CD4-positive, alpha-beta T cell treated with Interferon gamma for 1 hour (primary cell): Measurements from ENCODE around the gene KDM4B.

Experiments
- DNase-seq: peaks from one replicate; pipeline ENCODE4 v3.0.0-alpha.2; 2020

KDM4B gene

DNA sequence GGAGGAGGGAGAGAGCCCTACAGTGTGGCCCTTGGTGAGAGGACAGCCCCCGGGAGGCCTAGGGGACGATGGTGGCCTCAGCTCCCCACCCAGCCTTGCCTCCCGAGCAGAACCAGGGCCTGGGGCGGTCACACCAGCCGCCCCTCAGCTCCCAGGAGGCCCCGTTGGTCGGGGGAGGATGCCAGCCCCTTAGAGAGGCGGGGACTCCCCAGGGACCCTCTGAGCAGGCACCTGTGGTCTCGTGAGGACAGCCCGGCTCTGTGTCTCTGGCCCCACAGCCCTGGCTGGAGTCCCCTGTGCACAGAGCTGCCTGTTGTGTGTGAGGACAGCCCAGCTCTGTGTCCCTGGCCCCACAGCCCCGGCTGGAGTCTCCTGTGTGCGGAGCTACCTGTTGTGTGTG lies 158.8 kb downstream of the KDM4B start:
- peak; percentile 72 for DNase-seq

DNA sequence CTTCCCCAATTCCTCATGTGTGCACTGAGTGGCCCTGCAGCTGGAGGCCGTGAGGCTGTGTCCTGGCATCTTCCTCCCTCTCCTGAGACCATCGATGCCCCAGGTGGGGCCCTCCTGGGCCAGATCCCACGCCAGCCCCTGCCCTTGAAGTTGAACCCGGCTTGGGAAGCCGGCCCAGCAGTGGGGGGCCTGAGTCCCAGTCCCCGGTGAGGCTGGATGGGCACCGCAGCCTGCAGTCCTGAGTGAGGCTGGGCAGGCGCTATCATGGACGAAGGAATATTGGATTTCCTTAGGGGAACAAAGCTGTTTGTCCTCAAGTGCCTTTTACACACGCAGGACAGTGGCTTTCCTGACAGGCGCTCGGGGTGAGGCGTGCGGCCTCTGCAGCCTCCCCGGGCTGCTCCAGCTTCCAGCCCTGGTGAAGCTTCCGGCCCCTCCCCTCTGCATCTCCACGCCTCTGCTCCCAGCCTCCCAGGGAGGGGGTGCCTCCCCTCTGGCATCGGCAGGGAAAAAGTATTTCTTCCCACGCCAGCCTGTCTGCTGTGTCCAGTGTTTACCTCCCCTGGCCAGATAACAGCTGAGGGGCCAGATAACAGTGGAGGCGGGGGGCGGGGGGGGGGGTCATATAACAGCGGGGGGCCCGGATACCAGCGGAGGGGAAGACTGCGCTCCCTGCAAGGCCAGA lies 159.5 kb downstream of the KDM4B start:
- DNase-seq: no peak

DNA sequence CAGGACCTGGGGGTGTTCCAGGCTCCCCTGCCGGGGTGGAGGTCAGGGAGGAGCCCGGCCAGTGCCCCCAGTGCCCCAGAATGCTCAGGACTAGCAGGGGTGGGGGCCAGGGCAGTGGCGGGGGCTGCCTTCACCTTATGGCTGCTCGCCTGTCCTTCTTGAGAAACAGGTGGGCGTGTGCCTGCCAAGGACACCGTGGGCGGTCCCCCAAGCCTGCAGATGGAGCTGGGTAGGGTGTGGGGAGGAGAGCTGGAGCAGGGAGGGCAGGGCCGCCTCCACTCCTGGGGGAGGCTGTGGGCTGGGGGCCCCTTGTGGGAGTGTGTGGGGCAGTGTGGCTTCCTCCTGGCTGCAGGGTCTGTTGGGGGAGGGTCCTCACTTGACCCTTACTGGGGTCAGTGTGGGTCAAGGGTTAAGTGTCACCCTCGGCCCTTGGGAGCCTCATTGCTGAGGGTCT lies 160.1 kb downstream of the KDM4B start:
- no peak for DNase-seq

DNA sequence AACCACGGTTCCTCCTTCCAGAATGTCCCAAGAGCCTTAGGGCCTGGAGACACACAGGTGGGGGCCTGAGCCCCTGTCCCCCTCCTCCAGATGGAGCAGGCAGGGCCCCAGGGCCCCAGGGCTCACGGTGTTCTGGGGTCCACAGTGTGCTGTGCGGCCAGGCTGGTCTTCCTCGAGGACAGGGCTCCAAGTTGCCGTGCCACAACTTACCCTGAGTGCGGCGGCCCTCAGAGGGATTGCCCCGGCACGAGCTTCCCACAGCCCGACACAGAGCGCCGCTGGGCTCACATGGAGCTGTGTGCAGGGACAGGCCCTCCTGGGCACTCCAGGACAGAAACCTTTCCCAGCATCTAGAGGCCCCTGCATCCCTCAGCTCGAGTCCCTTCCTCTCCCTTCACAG lies 160.8 kb downstream of the KDM4B start:
- no peak for DNase-seq

DNA sequence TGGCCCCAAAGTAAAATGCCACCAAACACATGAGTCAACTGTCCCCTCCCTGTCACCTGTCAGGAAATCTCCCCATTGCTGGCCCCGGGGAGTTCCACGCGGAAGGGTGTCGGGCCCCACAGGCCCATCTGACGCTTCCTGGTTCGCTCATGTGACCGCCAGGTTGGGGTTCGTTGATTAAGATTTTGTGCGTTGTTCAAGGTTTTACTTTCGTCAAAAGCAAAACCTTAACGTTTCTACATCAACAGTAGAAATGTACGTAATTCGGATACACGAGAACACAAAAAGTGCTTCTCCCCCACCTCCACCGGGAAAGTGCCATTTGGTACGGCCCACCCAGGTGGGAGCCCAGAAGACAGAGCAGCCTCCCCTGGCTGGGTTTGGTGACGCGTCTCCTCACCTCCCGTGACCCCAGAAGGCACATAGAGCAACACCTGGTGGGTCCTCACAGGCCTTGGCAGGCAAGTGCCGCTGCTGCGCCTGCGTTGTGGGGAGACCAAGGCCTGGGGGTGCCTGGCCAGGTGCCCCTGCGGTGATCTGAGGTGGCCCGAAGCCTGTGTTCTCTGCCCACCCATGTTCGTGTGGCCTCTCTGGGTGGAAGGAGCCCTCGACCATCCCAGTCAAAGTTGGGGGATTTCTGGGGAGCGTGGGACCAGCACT lies 161.6 kb downstream of the KDM4B start:
- DNase-seq: peak; percentile 91

DNA sequence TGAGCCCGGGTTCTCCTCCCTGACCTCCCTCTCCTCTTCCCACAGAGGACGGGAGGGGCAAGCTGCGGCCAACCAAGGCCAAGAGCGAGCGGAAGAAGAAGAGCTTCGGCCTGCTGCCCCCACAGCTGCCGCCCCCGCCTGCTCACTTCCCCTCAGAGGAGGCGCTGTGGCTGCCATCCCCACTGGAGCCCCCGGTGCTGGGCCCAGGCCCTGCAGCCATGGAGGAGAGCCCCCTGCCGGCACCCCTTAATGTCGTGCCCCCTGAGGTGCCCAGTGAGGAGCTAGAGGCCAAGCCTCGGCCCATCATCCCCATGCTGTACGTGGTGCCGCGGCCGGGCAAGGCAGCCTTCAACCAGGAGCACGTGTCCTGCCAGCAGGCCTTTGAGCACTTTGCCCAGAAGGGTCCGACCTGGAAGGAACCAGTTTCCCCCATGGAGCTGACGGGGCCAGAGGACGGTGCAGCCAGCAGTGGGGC lies 162.2 kb downstream of the KDM4B start:
- DNase-seq: peak; percentile 72

DNA sequence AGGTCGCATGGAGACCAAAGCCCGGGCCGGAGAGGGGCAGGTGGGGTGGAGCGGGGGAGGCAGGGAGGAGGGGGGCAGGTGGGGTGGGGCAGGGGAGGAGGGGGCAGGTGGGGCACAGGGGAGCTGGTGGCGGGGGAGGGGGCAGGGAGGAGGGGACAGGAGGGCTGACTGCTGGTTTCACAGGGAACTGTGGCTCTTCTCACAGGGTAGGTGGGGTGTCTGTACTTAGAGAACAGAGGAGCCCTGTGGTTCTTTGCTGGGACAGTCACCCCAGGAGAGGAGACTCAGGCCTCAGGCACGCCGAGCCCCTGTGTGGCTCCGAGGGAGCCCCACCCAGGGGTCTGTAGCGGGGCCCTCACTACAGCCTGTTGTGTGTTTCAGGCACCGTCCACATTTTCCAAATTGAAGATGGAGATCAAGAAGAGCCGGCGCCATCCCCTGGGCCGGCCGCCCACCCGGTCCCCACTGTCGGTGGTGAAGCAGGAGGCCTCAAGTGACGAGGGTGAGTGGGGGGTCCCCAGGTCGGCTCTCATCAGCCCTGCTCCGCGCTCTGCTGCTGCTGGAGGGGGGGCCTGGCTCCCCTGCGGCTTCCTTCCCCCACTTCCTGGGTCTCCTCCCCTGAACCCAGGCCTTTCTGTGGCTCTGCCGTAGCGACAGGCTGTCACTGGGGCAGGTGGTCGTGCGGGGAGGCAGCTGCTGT lies 162.7 kb downstream of the KDM4B start:
- DNase-seq: peak; percentile 74

DNA sequence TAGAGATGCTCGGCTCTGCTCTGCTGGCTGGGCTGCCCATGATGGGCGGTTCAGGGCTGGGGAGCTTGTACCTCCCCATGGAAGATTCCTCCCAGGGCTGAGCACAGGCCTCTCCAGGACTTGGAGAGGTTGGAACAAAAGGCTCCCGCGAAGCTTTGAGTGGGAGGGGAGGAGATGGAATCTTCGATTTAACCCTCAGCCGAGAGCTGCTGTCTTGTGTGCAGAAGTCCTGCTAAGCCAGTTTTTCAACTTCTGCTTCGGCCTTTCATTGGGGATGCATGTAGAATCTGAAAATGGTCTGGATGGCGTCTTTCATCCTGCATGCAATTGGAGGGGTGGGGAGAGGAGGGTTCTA lies 163.3 kb downstream of the KDM4B start:
- DNase-seq: no peak

DNA sequence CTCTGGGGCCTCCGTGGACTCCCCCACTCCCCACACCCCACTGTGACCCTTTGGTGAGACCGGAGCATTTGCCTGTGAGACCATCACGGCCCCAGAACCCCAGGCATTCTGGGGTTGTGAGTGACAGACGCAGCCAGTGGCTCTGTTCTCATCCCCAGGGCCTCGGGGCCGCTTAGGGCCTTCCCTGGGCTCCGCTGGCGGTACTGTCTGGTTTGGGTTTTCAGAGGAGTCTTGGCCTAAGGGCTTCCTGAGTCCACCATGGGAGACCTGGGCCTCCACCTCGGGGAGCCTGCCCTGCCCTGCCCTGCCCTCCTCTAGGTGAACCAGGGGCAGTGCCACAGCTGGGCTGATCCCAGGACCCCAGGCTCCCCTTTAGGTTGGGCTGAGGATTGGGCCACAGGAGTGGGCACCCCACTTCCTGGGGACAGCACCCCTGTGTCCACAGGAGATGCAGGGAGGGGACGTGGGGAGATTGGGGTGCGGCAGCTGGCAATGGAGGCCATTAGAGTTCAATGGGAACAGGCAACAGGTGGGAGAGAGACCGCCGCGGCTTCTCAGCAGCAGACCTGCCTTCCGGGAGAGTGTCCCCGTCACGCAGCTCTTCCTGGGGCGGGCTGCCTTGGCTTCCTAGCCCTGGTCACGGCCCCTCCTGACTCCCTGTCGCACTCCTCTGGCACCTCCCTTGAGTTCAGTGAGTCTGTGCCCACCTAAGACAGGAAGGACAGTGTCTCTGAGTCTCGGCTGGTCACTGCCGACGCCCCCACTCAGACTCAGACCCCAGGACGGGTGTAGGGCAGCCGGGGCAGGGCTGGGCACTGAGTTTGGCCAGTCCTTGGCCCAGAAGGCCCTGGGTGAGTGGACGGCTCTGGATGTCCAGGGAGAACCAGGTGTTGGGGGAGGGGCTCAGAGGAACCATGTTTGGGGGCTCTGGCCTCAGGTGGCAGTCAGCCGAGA lies 164.1 kb downstream of the KDM4B start:
- DNase-seq: no peak

DNA sequence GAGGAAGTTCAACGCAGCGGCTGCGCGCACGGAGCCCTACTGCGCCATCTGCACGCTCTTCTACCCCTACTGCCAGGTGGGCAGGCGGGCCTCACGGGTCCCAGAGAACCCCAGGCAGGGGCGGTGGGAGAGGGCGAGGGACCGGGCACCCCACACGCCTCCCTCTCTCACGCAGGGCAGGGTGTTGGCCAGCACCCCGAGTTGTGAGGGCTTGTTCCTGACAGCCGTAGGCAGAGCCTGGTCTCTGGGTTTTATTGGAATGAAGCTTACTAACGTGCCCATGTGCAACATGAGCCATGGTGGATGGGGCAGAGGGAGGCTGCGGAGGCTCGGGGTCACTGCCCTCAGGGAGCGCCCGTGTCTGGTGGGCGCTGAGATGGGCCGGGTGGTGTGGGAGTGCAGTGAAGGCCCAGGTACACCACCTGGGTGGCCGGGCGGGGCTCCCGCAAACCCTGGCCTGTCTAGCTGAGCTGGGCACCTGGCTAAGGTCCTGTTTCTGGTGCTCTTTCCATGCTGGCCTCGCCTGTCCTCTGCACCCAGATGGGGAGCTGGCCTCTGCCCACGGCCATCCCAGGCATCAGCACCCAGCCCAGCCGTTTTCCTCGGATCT lies 165.2 kb downstream of the KDM4B start:
- no peak for DNase-seq

DNA sequence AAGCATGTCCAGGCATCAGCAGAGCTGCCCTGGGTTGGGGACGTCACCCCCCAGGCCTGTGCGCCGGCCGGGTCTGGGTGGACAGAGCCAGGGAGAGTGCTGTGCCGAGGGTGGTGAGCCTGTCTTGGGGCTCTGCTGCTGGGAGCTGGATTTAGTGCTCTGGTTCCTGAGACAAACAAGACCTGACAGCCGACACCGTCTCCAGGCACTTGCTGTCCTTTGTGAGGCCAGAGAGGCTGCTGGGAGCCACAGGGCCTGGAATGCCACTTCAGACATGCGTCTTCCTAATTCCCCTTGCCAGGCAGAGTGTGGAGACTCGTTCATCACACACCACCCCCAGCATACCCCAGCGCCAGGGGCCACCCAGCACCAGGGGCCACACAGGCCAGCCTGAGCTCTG lies 165.8 kb downstream of the KDM4B start:
- DNase-seq: no peak

DNA sequence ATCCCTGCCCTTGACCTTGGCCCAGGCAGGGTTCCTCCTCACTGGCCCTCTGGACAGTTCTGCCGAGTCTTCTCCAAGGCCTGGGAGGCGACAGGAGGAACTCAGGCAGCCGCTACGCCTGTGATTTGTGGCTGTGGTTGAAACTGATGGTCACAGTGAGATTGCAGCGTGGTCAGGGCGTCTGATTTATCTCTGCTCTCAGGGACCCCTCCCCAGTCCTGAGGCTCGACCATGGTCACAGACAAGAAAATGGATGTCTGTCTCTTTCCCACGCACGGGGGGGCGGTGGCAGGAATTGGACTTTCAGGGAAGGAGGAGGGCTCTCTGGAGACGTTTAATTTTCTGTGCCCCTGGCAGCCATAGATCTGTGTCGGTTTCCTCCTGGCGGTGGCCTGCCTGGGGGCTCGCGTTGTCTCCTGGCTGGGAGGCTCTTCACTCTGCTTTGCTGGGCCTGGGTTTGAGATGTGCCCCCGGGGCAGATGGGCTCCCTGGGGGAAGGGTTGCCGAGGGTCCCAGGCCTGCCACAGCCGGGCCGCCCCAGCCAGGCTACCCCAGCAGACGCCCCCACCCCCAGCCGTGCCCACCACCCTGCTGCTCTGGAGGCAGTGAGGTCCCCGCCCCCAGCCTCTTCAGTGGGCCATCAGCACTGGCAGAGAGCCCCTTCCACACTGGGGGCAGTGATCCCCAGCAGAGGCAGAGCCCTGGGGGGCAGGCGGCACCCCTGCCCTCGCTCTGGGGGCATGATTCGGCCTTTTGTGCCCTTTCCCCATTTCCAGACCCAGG lies 167.4 kb downstream of the KDM4B start:
- DNase-seq: no peak

DNA sequence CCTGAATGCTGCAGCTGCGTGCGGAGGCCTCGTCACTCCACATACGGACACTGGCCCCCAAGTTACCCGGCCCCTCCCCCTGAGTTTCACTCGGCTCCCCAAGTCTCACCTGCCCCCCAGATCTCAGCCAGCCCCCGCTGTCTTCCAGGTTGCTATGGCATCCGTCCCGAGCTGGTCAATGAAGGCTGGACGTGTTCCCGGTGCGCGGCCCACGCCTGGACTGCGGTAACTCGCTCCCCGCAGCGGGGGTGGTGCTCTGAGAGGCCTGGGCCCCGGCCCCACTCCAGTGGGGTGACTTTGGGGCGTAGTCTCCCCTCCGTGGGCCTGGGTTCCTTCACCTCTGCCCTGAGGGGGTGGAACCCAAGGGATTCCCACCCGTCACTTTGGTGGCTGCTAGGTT lies 168.2 kb downstream of the KDM4B start:
- no peak for DNase-seq

DNA sequence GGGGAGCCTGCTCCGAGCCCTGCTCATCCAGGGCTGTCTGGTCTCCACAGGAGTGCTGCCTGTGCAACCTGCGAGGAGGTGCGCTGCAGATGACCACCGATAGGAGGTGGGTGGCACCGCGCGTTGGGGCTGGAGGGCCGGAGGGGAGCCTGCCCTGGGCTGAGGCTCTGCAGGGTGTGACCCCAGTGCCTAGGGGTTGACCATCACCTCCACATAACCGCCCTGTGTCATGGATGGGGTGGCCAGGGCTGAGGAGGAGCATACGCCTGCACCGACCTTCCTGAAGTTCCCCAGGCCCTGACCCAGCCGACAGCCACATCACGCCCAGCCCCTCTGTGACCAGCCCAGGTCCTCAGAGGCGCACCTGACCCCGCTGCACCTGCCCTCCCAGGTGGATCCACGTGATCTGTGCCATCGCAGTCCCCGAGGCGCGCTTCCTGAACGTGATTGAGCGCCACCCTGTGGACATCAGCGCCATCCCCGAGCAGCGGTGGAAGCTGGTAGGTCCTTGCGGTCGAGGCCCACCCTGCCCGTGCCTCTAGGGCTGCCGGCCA lies 168.7 kb downstream of the KDM4B start:
- DNase-seq: no peak

DNA sequence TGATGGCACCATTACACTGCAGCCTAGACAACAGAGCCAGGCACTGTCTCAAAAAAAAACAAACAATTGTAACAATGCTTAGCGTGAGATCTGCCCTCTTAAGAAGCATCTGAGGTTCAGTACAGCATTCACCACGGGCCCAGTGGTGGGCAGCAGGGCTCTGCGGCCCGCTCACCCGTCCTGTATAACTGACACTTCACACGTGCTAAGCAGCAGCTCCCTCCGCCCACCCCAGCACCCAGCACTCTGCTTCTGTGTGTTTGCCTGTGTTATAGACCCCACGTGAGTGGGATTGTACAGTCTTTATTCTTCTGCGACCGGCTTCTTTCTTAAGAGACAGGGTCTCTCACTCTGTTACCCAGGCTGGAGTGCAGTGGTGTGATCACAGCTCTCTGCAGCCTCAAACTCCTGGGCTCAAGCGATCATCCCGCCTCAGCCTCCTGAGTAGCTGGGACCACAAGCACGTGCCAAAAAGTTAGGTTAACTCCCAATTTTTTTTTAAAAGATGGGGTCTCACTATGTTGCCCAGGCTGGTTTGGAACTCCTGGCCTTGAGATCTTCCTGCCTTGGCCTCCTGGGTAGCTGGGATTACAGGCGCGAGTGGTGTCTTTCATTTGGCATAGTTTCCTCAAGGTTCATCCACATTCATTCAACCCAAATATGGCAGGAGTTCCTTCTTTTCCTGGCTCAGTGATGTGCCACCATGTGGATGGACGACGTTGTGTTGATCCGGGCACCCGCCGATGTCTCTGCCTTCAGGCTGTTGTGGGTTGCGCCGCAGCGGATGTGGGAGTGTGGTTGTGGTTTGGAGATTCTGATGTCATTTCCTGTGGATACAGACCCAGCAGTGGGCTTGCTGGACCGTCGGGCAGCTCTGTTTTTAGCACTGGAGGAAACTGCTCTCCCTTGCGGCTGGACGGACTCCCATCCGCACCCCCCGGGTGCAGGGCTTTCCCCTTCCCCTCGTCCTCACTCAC lies 170.0 kb downstream of the KDM4B start:
- peak; percentile 80 for DNase-seq

DNA sequence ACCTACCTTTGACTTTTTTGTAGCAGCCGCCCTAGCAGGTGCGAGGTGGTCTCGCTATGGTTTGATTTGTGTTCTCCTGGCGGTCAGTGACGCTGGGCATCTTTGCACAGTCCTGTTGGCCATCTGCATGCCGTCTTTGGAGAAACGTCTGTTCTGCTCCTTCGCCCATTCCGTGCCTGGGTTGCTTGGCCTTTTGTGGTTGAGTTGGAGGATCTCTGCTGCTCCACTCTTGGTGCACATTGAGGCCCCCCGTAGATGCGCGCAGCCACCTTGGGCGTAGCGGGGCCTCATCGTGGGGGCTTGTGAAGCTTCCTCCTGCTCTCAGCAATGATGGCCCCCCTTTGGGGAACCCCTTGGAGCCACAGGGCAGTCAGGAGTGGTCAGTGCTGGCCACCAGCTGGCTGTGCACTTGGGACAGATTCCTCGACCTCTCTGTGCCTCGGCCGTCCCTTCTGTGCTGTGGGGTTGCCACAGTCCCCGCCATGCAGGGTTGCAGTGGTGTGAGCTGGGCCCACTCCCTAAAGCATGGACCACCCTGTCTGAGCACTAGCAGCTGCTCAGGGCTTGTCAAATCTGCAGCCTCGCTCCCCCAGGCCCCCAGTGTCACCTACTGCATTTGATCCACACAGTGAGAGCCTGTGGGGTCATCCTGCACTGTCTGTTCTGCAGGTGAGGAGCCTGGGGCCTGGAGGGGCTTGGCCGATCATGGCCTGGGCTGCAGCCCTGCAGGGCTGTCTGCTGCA lies 170.8 kb downstream of the KDM4B start:
- DNase-seq: no peak

DNA sequence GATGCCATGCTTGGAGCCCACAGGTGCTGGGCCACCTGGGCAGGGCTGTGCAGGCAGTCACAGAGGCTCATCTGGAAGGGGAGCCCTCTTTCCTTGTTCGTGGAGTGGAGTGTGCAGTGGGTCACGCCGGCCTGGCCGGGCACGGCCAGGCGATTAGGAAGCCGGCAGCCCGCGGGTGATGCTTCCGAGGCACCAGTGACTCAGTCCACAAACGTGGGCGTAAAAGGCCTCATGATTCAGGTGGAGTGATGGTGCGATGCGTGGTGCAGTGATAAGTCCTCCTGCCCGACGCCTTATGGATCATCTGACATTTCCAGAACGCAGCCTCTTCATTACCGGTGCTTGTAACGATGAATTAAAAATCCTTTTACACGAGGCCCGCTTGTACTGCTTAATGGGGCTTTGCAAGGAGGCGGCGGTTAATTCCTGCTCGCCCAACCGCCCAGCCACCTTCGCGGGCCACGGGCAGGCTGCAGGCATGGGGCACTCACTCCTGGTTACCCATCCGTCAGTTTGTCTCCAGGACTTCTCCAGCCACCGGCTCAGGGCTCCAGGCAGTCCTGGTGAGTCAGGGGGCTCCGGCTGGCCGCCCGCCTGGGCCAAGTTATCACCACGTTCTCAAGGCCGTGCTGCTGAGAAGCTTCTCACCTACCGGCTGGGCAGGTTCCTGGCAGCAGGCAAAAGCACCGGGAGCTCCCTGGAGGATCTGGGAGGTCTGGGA lies 172.4 kb downstream of the KDM4B start:
- no peak for DNase-seq
